ENCODE results near the gene CFAP70.

GRCh38 chr10:73379064-73379748 lies 20.5 kb upstream of the CFAP70 start:
- no peak for TF ChIP-seq CTCF (IDR thresholded peaks at IDR 0.05)
- no peak for TF ChIP-seq POLR2A (IDR thresholded peaks at IDR 0.05)

Measured in thyroid gland (tissue), 4 donors.